ENCODE results near the gene CAMK2D. TPM values are rescaled to one million over a fixed set of nuclear protein-coding genes. Genes with fewer than 3 reads are reported as not detected.

Gene CAMK2D
- total and polyA plus RNA-seq, 2 donors from 2014 or later: 9.1 to 34.7 TPM

DNA sequence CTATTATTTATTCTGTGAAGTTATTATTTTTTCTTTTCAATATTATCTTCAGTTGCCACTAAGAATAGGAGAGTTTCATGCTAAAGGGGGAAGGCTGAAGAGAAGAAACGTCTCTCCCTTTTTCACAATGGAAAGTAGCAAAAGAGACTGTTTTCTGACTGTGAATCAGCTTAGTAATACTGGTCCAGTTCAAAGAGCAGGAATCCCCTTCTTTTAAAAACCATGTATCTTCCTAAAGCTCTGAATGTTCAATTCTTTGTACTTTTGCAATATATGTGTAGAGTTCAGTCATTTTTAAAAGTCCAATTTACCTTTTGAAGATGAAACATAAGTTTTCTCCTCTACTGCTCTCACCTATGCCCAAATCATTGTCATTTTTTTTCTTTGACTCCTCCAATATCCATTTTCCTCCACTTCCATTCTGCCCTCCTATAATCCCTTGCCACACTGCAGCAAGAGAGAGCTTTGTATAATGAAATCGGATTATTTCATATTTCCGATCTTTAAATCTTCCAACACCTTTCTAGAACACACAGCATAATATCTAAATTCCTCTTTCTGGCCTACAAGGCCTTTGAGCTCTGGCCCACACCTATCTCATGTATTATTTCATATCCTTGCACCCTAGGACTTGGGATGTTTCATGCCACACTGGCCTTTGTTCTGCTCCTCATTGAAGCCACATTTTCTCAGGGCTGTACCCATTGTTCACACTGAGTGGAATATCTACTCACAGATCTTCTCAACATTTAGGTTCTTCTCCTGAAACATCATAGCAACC, 195.3 kb downstream of the CAMK2D start:
- H3K9ac ChIP-seq (ENCODE audit: low read length in 3 of 3): no peak overlapping the region
- DNase-seq (no peak), FAIRE-seq (no peak)
- H3K4me3 ChIP-seq (ENCODE audit: low read length in 3 of 3): no peak overlapping the region
- no peaks in the 10 kb centered on the region for H3K9me3 ChIP-seq (ENCODE audit: control insufficient read depth in 2 of 3, insufficient read depth in 1 of 3, low read length in 3 of 3)
- no peaks in the 10 kb centered on the region for H3K27me3 ChIP-seq (ENCODE audit: control insufficient read depth, insufficient read depth, low read length)
- no peak for TF ChIP-seq CTCF (IDR thresholded peaks at IDR 0.05; ENCODE audit: borderline replicate concordance, extremely low read depth, insufficient read depth)
- intact Hi-C loops (cut with DNase I): no loop called here
- H3K27ac ChIP-seq (ENCODE audit: low read depth in 2 of 2, low read length in 2 of 2): no peak overlapping the region
- no peaks in the 10 kb centered on the region for H3K36me3 ChIP-seq (ENCODE audit: control insufficient read depth in 2 of 3, insufficient read depth in 3 of 3, low read length in 3 of 3)
- no peaks in the 10 kb centered on the region for H3K4me1 ChIP-seq (ENCODE audit: control insufficient read depth in 2 of 3, insufficient read depth in 2 of 3, low read depth in 1 of 3, low read length in 3 of 3)

GRCh38 chr4:113565702-113566012, 195.9 kb downstream of the CAMK2D start:
- H3K27ac ChIP-seq (ENCODE audit: low read depth in 2 of 2, low read length in 2 of 2): no peak overlapping the region
- H3K9ac ChIP-seq (ENCODE audit: low read length in 3 of 3): no peak overlapping the region
- intact Hi-C loops (cut with DNase I): no loop called here
- H3K4me3 ChIP-seq (ENCODE audit: low read length in 3 of 3): no peak overlapping the region
- H3K4me1 ChIP-seq (ENCODE audit: control insufficient read depth in 2 of 3, insufficient read depth in 2 of 3, low read depth in 1 of 3, low read length in 3 of 3): no peaks in the 10 kb centered on the region
- H3K27me3 ChIP-seq (ENCODE audit: control insufficient read depth, insufficient read depth, low read length): no peaks in the 10 kb centered on the region
- H3K9me3 ChIP-seq (ENCODE audit: control insufficient read depth in 2 of 3, insufficient read depth in 1 of 3, low read length in 3 of 3): no peaks in the 10 kb centered on the region
- DNase-seq (no peak), FAIRE-seq (no peak)
- no peaks in the 10 kb centered on the region for H3K36me3 ChIP-seq (ENCODE audit: control insufficient read depth in 2 of 3, insufficient read depth in 3 of 3, low read length in 3 of 3)
- TF ChIP-seq CTCF (IDR thresholded peaks at IDR 0.05; ENCODE audit: borderline replicate concordance, extremely low read depth, insufficient read depth): no peak

GRCh38 chr4:113564493-113564892, 197.0 kb downstream of the CAMK2D start:
- no peaks in the 10 kb centered on the region for H3K4me1 ChIP-seq (ENCODE audit: control insufficient read depth in 2 of 3, insufficient read depth in 2 of 3, low read depth in 1 of 3, low read length in 3 of 3)
- no peak overlapping the region for H3K4me3 ChIP-seq (ENCODE audit: low read length in 3 of 3)
- no peaks in the 10 kb centered on the region for H3K27me3 ChIP-seq (ENCODE audit: control insufficient read depth, insufficient read depth, low read length)
- H3K36me3 ChIP-seq (ENCODE audit: control insufficient read depth in 2 of 3, insufficient read depth in 3 of 3, low read length in 3 of 3): no peaks in the 10 kb centered on the region
- intact Hi-C loops (cut with DNase I): no loop called here
- H3K9me3 ChIP-seq (ENCODE audit: control insufficient read depth in 2 of 3, insufficient read depth in 1 of 3, low read length in 3 of 3): no peaks in the 10 kb centered on the region
- DNase-seq (no peak), FAIRE-seq (no peak)
- no peak for TF ChIP-seq CTCF (IDR thresholded peaks at IDR 0.05; ENCODE audit: borderline replicate concordance, extremely low read depth, insufficient read depth)
- H3K27ac ChIP-seq (ENCODE audit: low read depth in 2 of 2, low read length in 2 of 2): no peak overlapping the region
- H3K9ac ChIP-seq (ENCODE audit: low read length in 3 of 3): no peak overlapping the region
